Testis (tissue), 3 donors: ENCODE results near the gene TRIM41. TPM values are rescaled to one million over a fixed set of nuclear protein-coding genes. Genes with fewer than 3 reads are reported as not detected.

Experiments used
- DNase-seq: peaks from one replicate; pipeline ENCODE4 v3.0.0-alpha.2; 2019
- H3K27ac ChIP-seq, 2 donors: fragments of 200-600 bp; sonication (generic); one replicate each; pipeline ENCODE4 v1.5.1; 2019
- H3K27me3 ChIP-seq: fragments of 200-600 bp; sonication (generic); one replicate; pipeline ENCODE4 v1.5.1; 2019
- H3K36me3 ChIP-seq: fragments of 200-600 bp; sonication (generic); one replicate; pipeline ENCODE4 v1.5.1; 2017; ENCODE audit warnings: low read depth; ENCODE audit errors: missing control alignments
- H3K4me1 ChIP-seq: fragments of 200-600 bp; sonication (generic); one replicate; pipeline ENCODE4 v1.5.1; 2019
- H3K4me3 ChIP-seq, 2 donors: fragments of 200-600 bp; sonication (generic); one replicate each; pipeline ENCODE4 v1.5.1; 2017 to 2019
- H3K9me3 ChIP-seq: fragments of 200-600 bp; sonication (generic); one replicate; pipeline ENCODE4 v1.5.1; 2017
- CTCF ChIP-seq, 3 experiments: fragments of 450-650 bp in 2 of 3; fragments of 200-600 bp in 1 of 3; sonication (generic) in 1 of 3; IDR thresholded peaks; one replicate each; pipeline ENCODE4 v1.5.1; 2016 to 2019; ENCODE audit warnings: antibody characterized with exemption in 3 of 3, mild to moderate bottlenecking in 2 of 3, moderate library complexity in 1 of 3
- POLR2A ChIP-seq: fragments of 450-650 bp; IDR thresholded peaks from one replicate; pipeline ENCODE4 v1.6.1; 2017; ENCODE audit warnings: antibody characterized with exemption, mild to moderate bottlenecking, moderate library complexity
- WGBS, 2 donors: methylation state at CpG; one replicate each; pipeline ENCODE4 v1.1.5; 2018; 5-methylcytosine and 5-hydroxymethylcytosine counted together
- intact Hi-C: fragments of 100-400 bp; cut with DNase I; formaldehyde crosslinking; loops from one replicate; pipeline ENCODE4 v1.15.1; 2023; ENCODE audit warnings: low total_unique reads
- polyA plus RNA-seq: library from polyadenylated mRNA; stranded (reverse); fragments of 350-450 nt; fragmentation: Illumina TruSeq; extraction: RNeasy Lipid Tissue Mini Kit (QIAGEN cat#74804); gene quantifications from one replicate; pipeline ENCODE4 v1.2.3, GENCODE V29; 2014; ENCODE audit warnings: low read depth, low replicate concordance; ENCODE audit not compliant: insufficient read depth
- total RNA-seq, 2 donors: library from RNA; depleted of rRNA; stranded (reverse); fragments of >200 nt; gene quantifications; one replicate each; pipeline ENCODE4 v1.2.3, GENCODE V29; 2016

The TRIM41 gene
- total and polyA plus RNA-seq, 3 donors from 2014 or later = 39.6 to 61.5 (median 53.1) TPM

GRCh38 chr5:181258576-181258975 lies 35.5 kb downstream of the TRIM41 start:
- H3K27ac ChIP-seq = no peak overlapping the region
- intact Hi-C loops = no loop called here
- whole genome bisulfite sequencing, 2 donors = 58 to 70% methylated on average over 3 of the region's 3 CpGs

GRCh38 chr5:181259283-181259682 lies 36.2 kb downstream of the TRIM41 start:
- no peak for TF ChIP-seq POLR2A
- Histone ChIP-seq H3K4me1 (peaks cover 14% of the 10 kb centered on the region), H3K36me3 (no peaks in the 10 kb centered on the region), H3K9me3 (no peaks in the 10 kb centered on the region), H3K4me3 (peak overlapping the region in 1 of 2 donors; percentile 15), H3K27ac (no peak overlapping the region), H3K27me3 (no peaks in the 10 kb centered on the region)
- 29 to 36% methylated on average over 2 of the region's 2 CpGs for WGBS, 2 donors
- intact Hi-C loops = no loop called here
- no peak for DNase-seq

More at GRCh38 chr5:181258576-181258975, 35.5 kb downstream of the TRIM41 start:
- H3K4me1 ChIP-seq = peaks cover 14% of the 10 kb centered on the region
- TF ChIP-seq CTCF (IDR thresholded peaks at IDR 0.05) (no peak), POLR2A (no peak)
- peak overlapping the region in 1 of 2 donors; percentile 15 for H3K4me3 ChIP-seq
- H3K9me3 ChIP-seq = no peaks in the 10 kb centered on the region
- no peak for DNase-seq
- H3K27me3 ChIP-seq = no peaks in the 10 kb centered on the region
- no peaks in the 10 kb centered on the region for H3K36me3 ChIP-seq

GRCh38 chr5:181259974-181260719 lies 37.1 kb downstream of the TRIM41 start:
- Histone ChIP-seq H3K36me3 (no peaks in the 10 kb centered on the region), H3K27ac (peak overlapping the region; percentile 99), H3K27me3 (no peaks in the 10 kb centered on the region), H3K4me3 (peak overlapping the region; percentile 99 to 100), H3K4me1 (peaks cover 14% of the 10 kb centered on the region), H3K9me3 (no peaks in the 10 kb centered on the region)
- DNase-seq = no peak
- no peak for TF ChIP-seq POLR2A
- no peak for TF ChIP-seq CTCF (IDR thresholded peaks at IDR 0.05)
- intact Hi-C loops = loop anchor here (5.0 kb wide), 1 partner anchor 68 kb away; no protein-coding TSS in a partner anchor
- WGBS, 2 donors = 2 to 3% methylated on average over 26 of the region's 26 CpGs

GRCh38 chr5:181260720-181261319 lies 37.7 kb downstream of the TRIM41 start, which contains the start of gene TRIM52:
TRIM52 (minus strand) TSS chr5:181261143; CDS start chr5:181260813, 330 bp downstream.
- peak within 1 kb of the TSS; percentile 99 for H3K27ac ChIP-seq
- no peaks in the 10 kb centered on the region for H3K9me3 ChIP-seq
- TF ChIP-seq POLR2A = peak; percentile 40
- no peak for TF ChIP-seq CTCF (IDR thresholded peaks at IDR 0.05)
- no peaks in the 10 kb centered on the region for H3K36me3 ChIP-seq
- H3K4me1 ChIP-seq = peaks cover 14% of the 10 kb centered on the region
- intact Hi-C loops = loop anchor here (5.0 kb wide), 1 partner anchor 69 kb away; no protein-coding TSS in a partner anchor
- no peaks in the 10 kb centered on the region for H3K27me3 ChIP-seq
- peak; percentile 96 for DNase-seq
- peak within 1 kb of the TSS; percentile 99 to 100 for H3K4me3 ChIP-seq
- 0 to 1% methylated on average over 2 to 30 of the region's 43 CpGs for WGBS, 2 donors

- no peaks in the 10 kb centered on the region for H3K27me3 ChIP-seq
- peak overlapping the region; percentile 99 for H3K27ac ChIP-seq
- intact Hi-C loops = loop anchor here (5.0 kb wide), 1 partner anchor 69 kb away; no protein-coding TSS in a partner anchor
- 0% methylated on average over 5 to 51 of the region's 59 CpGs for WGBS, 2 donors
- H3K36me3 ChIP-seq = no peaks in the 10 kb centered on the region
- peak overlapping the region; percentile 99 to 100 for H3K4me3 ChIP-seq
- no peak for TF ChIP-seq CTCF (IDR thresholded peaks at IDR 0.05)
- no peak for TF ChIP-seq POLR2A
- H3K9me3 ChIP-seq = no peaks in the 10 kb centered on the region
- DNase-seq = peak; percentile 82
- peaks cover 14% of the 10 kb centered on the region for H3K4me1 ChIP-seq
Measured at GRCh38 chr5:181261320-181262049, 38.4 kb downstream of the TRIM41 start.
